ENCODE data around the gene UBE2E1. TPM values are rescaled to one million over a fixed set of nuclear protein-coding genes. Genes with fewer than 3 reads are reported as not detected.

The UBE2E1 gene
- total and polyA plus RNA-seq, 2 of the 4 experiments (the other 2 are of a cell fraction), result 54.1 to 91.6 TPM

- H3K79me1 ChIP-seq (ENCODE audit: low read depth in 1 of 2, low read length in 2 of 2), result peaks cover 13 to 38% of the 10 kb centered on the region in 2 experiments
- peaks cover 5% of the 10 kb centered on the region for H3K36me3 ChIP-seq (ENCODE audit: control insufficient read depth, insufficient read depth, low read length)
- peak overlapping the region; percentile 76 for H3K27ac ChIP-seq (ENCODE audit: insufficient read depth, low read length)
- H2BK20ac ChIP-seq (ENCODE audit: low read depth, low read length), result no peak overlapping the region
- no TSS peak for BruUV-seq (replicated peaks)
- 0% methylated on average over 18 of the region's 71 CpGs; no CpG with 5 or more reads in 1 of the 2 experiments for WGBS, 2 experiments (ENCODE audit: extremely low coverage in 2 of 2, insufficient read length in 1 of 2)
- TF ChIP-seq ELK1 (IDR thresholded peaks at IDR 0.05; ENCODE audit: borderline replicate concordance, low read depth, low read length), result no peak
- peak; percentile 52; the same call in 1 of the 2 replicates for TF ChIP-seq MXI1 (IDR thresholded peaks at IDR 0.05; ENCODE audit: borderline replicate concordance, low read depth, low read length)
- ChIA-PET CTCF (no interaction called here), POLR2A (ENCODE audit: unreplicated experiment) (no interaction called here)
- dilution Hi-C loops (cut with HindIII; ENCODE audit: low sequenced_read_pairs, unreplicated experiment), result no loop called here
- no peaks in the 10 kb centered on the region for H3K9me1 ChIP-seq (ENCODE audit: insufficient read depth, low read length)
- no peak overlapping the region; a peak in 1 of 4 replicates for H4K8ac ChIP-seq (ENCODE audit: low read depth in 2 of 2, low read length in 2 of 2)
- H3K23ac ChIP-seq (ENCODE audit: low read depth, low read length), result no peak overlapping the region
- peaks cover 2% of the 10 kb centered on the region for H3K4me1 ChIP-seq (ENCODE audit: control insufficient read depth, insufficient read depth, low read length)
- H3K56ac ChIP-seq (ENCODE audit: extremely low read depth, insufficient read depth, low read length), result no peak overlapping the region
- no peak overlapping the region for H2BK120ac ChIP-seq (ENCODE audit: low read depth, low read length)
- peak overlapping the region; percentile 57 for H2BK5ac ChIP-seq (ENCODE audit: low read depth, low read length, poor library complexity, severe bottlenecking)
- peak overlapping the region; percentile 10 for H2AK9ac ChIP-seq (replicated peaks; ENCODE audit: low read depth, low read length, poor library complexity)
- H2BK15ac ChIP-seq (ENCODE audit: low read depth, low read length), result no peak overlapping the region
- DNase-seq (no peak), ATAC-seq (ENCODE audit: low read depth) (peak; percentile 18)
- 0 out of 2 replicates have a peak overlapping the region, but pooled peaks have one; percentile 5 for H3K14ac ChIP-seq (replicated peaks; ENCODE audit: low read depth, low read length)
- H4K5ac ChIP-seq (ENCODE audit: low read depth, low read length), result no peak overlapping the region
- H3K4ac ChIP-seq (ENCODE audit: low read depth, low read length), result peak overlapping the region; percentile 29
- no peaks in the 10 kb centered on the region for H3K9me3 ChIP-seq (ENCODE audit: control insufficient read depth, insufficient read depth, low read length)
- intact Hi-C loops (cut with micrococcal nuclease), result loop anchor here (2.0 to 5.0 kb wide), 3 partner anchors 154 to 604 kb away; partner anchors contain the start of gene UBE2E2
- H4K91ac ChIP-seq (ENCODE audit: insufficient read depth, low read depth, low read length), result no peak overlapping the region
- peak overlapping the region; percentile 22; the same call in 1 of the 2 replicates for H3K18ac ChIP-seq (ENCODE audit: low read depth, low read length)
- no peaks in the 10 kb centered on the region for H3K27me3 ChIP-seq (ENCODE audit: control insufficient read depth, insufficient read depth, low read length)
- peak overlapping the region; percentile 79 for H3K9ac ChIP-seq (ENCODE audit: low read depth, low read length)
- peak overlapping the region; percentile 38 for H2AFZ ChIP-seq (replicated peaks; ENCODE audit: low read length, poor library complexity)
- in situ Hi-C loops (cut with MboI; ENCODE audit: low sequenced_read_pairs), result no loop called here
- no peak overlapping the region for H2AK5ac ChIP-seq (ENCODE audit: low read depth, low read length)
- H3K4me2 ChIP-seq (ENCODE audit: low read depth, low read length), result peak overlapping the region; percentile 78
- peaks cover 26% of the 10 kb centered on the region; the same call in 1 of the 2 replicates for H4K20me1 ChIP-seq (ENCODE audit: insufficient read depth, low read length)
- H3K4me3 ChIP-seq (ENCODE audit: insufficient read depth, low read depth, low read length), result peak overlapping the region; percentile 46
Measured at GRCh38 chr3:23806534-23807423, 1.0 kb downstream of the UBE2E1 start.
